GM23338 (cell line): Measurements from ENCODE around the gene USH2A. TPM values are rescaled to one million over a fixed set of nuclear protein-coding genes. Genes with fewer than 3 reads are reported as not detected.

Experiments used
- ATAC-seq: fragments of 200-7000 bp; cut with Tn5 transposase; 3 replicates; pipeline ENCODE4 v1.9.1; 2020
- DNase-seq: peaks from one replicate; pipeline ENCODE4 v3.0.0-alpha.2; 2015; ENCODE audit warnings: low spot score
- H2AFZ ChIP-seq: fragments of 200-600 bp; sonication (generic); 2 replicates; pipeline ENCODE4 v1.8.0; 2016; ENCODE audit warnings: antibody characterized with exemption, mild to moderate bottlenecking, moderate library complexity
- H3F3A ChIP-seq: fragments of 200-600 bp; sonication (generic); replicated peaks from 2 replicates; pipeline ENCODE4 v1.8.0; 2017; ENCODE audit warnings: antibody characterized with exemption, mixed run types, low read depth
- H3K27ac ChIP-seq: fragments of 200-600 bp; sonication (generic); 2 replicates; pipeline ENCODE4 v1.6.1; 2016; ENCODE audit warnings: low read depth
- H3K27me3 ChIP-seq: fragments of 200-600 bp; sonication (generic); 2 replicates; pipeline ENCODE4 v1.8.0; 2016; ENCODE audit warnings: mild to moderate bottlenecking, mixed run types, moderate library complexity; ENCODE audit not compliant: insufficient read depth
- H3K36me3 ChIP-seq: fragments of 200-600 bp; sonication (generic); 2 replicates; pipeline ENCODE4 v1.8.0; 2016; ENCODE audit warnings: mild to moderate bottlenecking; ENCODE audit not compliant: insufficient read depth
- H3K4me1 ChIP-seq: fragments of 200-600 bp; sonication (generic); 2 replicates; pipeline ENCODE4 v1.8.0; 2016; ENCODE audit warnings: mild to moderate bottlenecking, moderate library complexity; ENCODE audit not compliant: insufficient read depth
- H3K4me2 ChIP-seq: fragments of 200-600 bp; sonication (generic); 2 replicates; pipeline ENCODE4 v1.7.1; 2017; ENCODE audit warnings: mixed run types
- H3K4me3 ChIP-seq: fragments of 200-600 bp; sonication (generic); 2 replicates; pipeline ENCODE4 v1.6.1; 2016; ENCODE audit warnings: mixed run types
- H3K79me2 ChIP-seq: fragments of 200-600 bp; sonication (generic); replicated peaks from 2 replicates; pipeline ENCODE4 v1.8.0; 2017; ENCODE audit warnings: mild to moderate bottlenecking; ENCODE audit not compliant: insufficient read depth
- H3K9me2 ChIP-seq: fragments of 200-600 bp; sonication (generic); 2 replicates; pipeline ENCODE4 v1.8.0; 2017; ENCODE audit not compliant: insufficient read depth
- H4K20me1 ChIP-seq: fragments of 200-600 bp; sonication (generic); replicated peaks from 2 replicates; pipeline ENCODE4 v1.8.0; 2017; ENCODE audit warnings: mild to moderate bottlenecking; ENCODE audit not compliant: insufficient read depth
- H3K27ac Mint-ChIP-seq: 2 replicates; pipeline ENCODE4 v1.8.0; 2020; ENCODE audit warnings: inconsistent platforms, mild to moderate bottlenecking, moderate library complexity, mixed read lengths
- H3K27me3 Mint-ChIP-seq: 3 replicates; pipeline ENCODE4 v1.8.0; 2022; ENCODE audit warnings: low read depth, mild to moderate bottlenecking, moderate library complexity, mixed read lengths, inconsistent platforms; ENCODE audit not compliant: insufficient read depth, poor library complexity
- H3K36me3 Mint-ChIP-seq: 3 replicates; pipeline ENCODE4 v1.8.0; 2021; ENCODE audit warnings: low read depth, mild to moderate bottlenecking, inconsistent platforms, moderate library complexity, mixed read lengths
- H3K4me1 Mint-ChIP-seq: 3 replicates; pipeline ENCODE4 v1.8.0; 2020; ENCODE audit warnings: mild to moderate bottlenecking, inconsistent platforms, mixed read lengths
- H3K4me3 Mint-ChIP-seq: 3 replicates; pipeline ENCODE4 v1.8.0; 2021; ENCODE audit warnings: moderate library complexity, mild to moderate bottlenecking, inconsistent platforms, mixed read lengths
- H3K9me3 Mint-ChIP-seq: 3 replicates; pipeline ENCODE4 v1.8.0; 2020; ENCODE audit warnings: moderate library complexity, mild to moderate bottlenecking, inconsistent platforms, mixed read lengths
- CTCF ChIP-seq, 2 experiments: fragments of 200-600 bp in 1 of 2; sonication (generic) in 1 of 2; conservative IDR thresholded peaks; 2 replicates each; pipeline versions ENCODE4 v1.5.1 to v1.6.1; 2016 to 2017; ENCODE audit warnings: antibody characterized with exemption in 2 of 2, low read depth in 2 of 2, mild to moderate bottlenecking in 2 of 2, moderate library complexity in 1 of 2
- EZH2phosphoT487 ChIP-seq: fragments of 200-600 bp; sonication (generic); IDR thresholded peaks from one replicate; pipeline ENCODE4 v1.8.1; 2018; ENCODE audit warnings: antibody characterized with exemption; ENCODE audit not compliant: unreplicated experiment
- POLR2AphosphoS5 ChIP-seq: IDR thresholded peaks from 2 replicates; pipeline ENCODE4 v1.6.1; 2016; ENCODE audit warnings: antibody characterized with exemption, low read depth
- REST ChIP-seq: IDR thresholded peaks from one replicate; pipeline ENCODE4 v1.6.1; 2018; ENCODE audit warnings: antibody characterized with exemption; ENCODE audit not compliant: unreplicated experiment
- ZNF462 ChIP-seq: fragments of 250-450 bp; sonication (Bioruptor Pico); IDR thresholded peaks from 2 replicates; pipeline ENCODE4 v1.5.0; 2020; ENCODE audit warnings: mild to moderate bottlenecking, moderate library complexity
- polyA plus RNA-seq: library from polyadenylated mRNA; unstranded; fragments of >200 nt; fragmentation: Nextera tagmentation; extraction: Ambion mirVana; gene quantifications from 2 replicates; pipeline ENCODE4 v1.2.1, GENCODE V29; 2016
- total RNA-seq: library from RNA; depleted of rRNA; stranded (reverse); fragments of >200 nt; shearing (Covaris generic); gene quantifications from 2 replicates; pipeline ENCODE4 v1.2.3, GENCODE V29; 2014

USH2A gene
- total and polyA plus RNA-seq, 2 experiments from 2014 or later = 0.03 TPM

GRCh38 chr1:215780139-215780538 lies 643.1 kb downstream of the USH2A start (continued):
- TF ChIP-seq ZNF462 (no peak), EZH2phosphoT487 (no peak)

- Histone ChIP-seq H3K4me3 (no peak overlapping the region), H3K4me2 (no peak overlapping the region), H3K79me2 (no peaks in the 10 kb centered on the region), H3K36me3 (no peaks in the 10 kb centered on the region), H3K27ac (no peak overlapping the region), H3K4me1 (peaks cover 30% of the 10 kb centered on the region), H3F3A (no peaks in the 10 kb centered on the region), H4K20me1 (no peaks in the 10 kb centered on the region), H3K27me3 (no peaks in the 10 kb centered on the region), H3K9me2 (no peaks in the 10 kb centered on the region), H2AFZ (no peak overlapping the region)
- Mint-ChIP-seq H3K9me3 (no peaks in the 10 kb centered on the region), H3K27ac (no peak overlapping the region), H3K27me3 (no peaks in the 10 kb centered on the region), H3K4me1 (peaks cover 24% of the 10 kb centered on the region), H3K4me3 (no peak overlapping the region), H3K36me3 (no peaks in the 10 kb centered on the region)
- ATAC-seq (no peak), DNase-seq (no peak)
- TF ChIP-seq REST = no peak
- no peak for TF ChIP-seq POLR2AphosphoS5
- no peak for TF ChIP-seq CTCF (conservative IDR thresholded peaks at IDR 0.05; ENCODE audit: low read depth in 2 of 2)
These were observed 643.5 kb downstream of the USH2A start for GRCh38 chr1:215779729-215780128.
